HG02973 (cell line): Measurements from ENCODE around the gene MPHOSPH9.

Source experiments
- ATAC-seq: cut with Tn5 transposase; IDR thresholded peaks from one replicate; pipeline ENCODE4 v1.9.1; 2021; ENCODE audit warnings: moderate library complexity; ENCODE audit not compliant: unreplicated experiment

The MPHOSPH9 gene

GRCh38 chr12:123150744-123151456 is 82.0 kb downstream of the MPHOSPH9 start, which contains the start of gene PITPNM2:
Gene PITPNM2, minus strand, starts transcription at chr12:123151090. Its CDS starts 116,500 bp downstream, at chr12:123034590.
- peak; percentile 57 for ATAC-seq

DNA sequence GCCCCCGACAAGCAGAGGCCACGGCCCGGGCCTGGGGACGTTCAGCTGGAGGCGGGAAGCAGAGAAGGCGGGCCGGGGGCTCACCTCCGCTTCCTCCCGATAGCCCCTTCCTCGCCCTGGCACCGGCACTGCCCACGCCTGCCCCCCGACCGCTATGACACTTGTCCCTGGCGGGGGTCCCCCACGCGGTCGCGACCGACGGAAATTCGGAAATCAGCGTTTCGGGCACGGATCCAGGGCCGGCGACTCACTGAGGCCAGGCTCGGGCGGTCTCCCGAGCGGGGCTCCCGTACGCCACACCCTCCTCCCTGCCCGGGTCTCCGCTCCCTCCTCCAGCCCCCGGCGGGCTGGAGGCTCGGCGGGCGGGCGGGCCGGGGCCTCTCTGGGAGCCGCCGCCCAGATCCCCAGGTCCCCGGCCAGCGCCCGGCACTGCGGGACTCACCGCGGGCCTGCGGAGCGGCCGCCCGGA is 82.6 kb downstream of the MPHOSPH9 start:
- no peak for ATAC-seq

DNA sequence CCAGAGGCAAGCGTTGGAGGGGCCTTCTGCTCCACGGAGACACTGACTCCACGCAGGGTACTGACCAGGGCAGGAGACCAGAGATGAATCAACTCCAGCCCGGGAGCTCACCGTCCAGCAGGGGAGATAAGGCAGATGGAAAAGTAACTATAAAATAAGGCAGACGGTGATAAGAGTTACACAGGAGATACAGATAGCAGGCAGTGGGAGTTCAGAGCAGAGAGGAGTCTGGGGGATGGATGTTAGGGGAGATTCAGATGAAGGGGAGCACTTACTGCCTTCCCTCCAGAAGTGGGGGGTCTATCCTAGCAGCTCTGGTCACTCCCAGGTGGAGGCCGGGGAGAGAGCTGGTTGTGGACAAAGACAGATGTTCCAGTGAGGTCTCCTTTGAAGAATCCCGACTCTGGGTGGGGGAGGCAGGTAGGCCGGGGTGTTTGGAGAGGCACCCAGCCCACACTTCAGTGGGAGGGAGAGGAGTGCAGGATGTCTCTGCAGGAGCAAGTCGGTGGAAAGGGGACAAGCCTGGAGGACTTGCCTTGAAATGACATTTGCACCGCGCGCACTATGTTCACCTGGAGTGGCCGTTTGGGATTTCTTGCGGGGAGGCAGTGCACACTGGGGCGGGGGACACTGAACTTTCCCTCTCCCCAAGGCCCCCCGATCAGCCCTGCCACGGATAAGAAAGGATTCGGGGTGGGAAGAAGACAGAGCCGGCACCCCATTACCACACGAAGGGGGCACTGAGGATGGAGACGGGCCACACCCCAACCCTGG is 83.3 kb downstream of the MPHOSPH9 start:
- ATAC-seq: no peak

GRCh38 chr12:123149088-123149487 is 83.9 kb downstream of the MPHOSPH9 start:
- ATAC-seq: no peak

DNA sequence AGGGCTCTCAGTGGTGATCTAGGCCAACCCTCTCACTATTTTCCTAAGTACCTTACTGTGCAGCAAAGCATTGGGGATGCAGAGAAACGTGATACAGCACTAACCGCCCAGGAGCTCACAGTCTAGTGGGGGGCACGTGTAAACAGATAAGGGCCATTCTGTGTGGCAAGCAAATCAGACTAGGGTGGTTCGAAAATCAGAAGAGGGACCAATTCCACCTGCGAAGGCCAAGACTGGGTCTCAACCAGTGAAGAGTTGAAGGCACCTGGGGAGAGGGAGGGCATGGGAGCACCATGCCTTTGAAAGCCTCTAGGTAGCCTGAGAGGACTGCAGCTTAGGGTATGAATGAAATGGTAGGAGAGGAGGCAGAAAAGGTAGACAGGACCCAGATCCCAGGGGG is 84.3 kb downstream of the MPHOSPH9 start:
- ATAC-seq: no peak

GRCh38 chr12:123148223-123148622 is 84.7 kb downstream of the MPHOSPH9 start:
- no peak for ATAC-seq

DNA sequence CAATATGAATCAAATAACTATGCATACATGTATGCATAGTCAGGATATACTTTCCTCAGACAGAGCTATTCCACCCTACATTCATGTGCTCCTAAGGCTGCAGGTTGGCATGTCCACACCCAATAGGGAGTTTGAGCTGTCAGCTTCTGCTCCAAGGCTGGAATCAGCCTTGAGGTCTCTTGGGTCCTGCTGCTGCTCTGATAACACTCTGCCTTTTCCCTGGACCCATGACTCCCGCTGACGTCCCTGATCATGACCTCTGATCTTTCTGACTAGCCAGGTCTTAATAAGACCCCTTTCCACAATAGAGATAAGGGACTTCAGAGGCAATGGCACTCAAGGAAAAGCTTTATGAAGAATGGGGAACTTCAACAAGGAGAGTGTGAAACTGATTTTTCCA is 87.7 kb downstream of the MPHOSPH9 start:
- no peak for ATAC-seq

- no peak for ATAC-seq
Observed at GRCh38 chr12:123143736-123144461, 89.0 kb downstream of the MPHOSPH9 start.

GRCh38 chr12:123142921-123143735 is 89.8 kb downstream of the MPHOSPH9 start:
- no peak for ATAC-seq

DNA sequence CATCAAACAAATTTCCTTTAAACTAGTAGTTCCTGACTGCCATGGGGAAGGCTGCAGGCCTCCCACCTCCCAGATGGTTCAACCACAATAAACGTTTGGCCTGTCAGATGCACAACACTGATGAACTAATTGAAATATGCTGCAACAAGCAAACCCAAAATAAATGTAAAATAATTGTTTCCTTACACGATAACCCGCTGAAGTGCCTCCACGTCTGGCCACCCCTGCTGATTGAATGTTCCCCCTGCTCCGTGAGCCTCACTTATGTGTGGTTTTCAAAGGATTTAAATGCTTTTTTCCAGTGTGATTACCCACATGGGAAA is 90.5 kb downstream of the MPHOSPH9 start:
- no peak for ATAC-seq

- ATAC-seq: no peak
Observed at GRCh38 chr12:123141615-123142517, 91.1 kb downstream of the MPHOSPH9 start.

DNA sequence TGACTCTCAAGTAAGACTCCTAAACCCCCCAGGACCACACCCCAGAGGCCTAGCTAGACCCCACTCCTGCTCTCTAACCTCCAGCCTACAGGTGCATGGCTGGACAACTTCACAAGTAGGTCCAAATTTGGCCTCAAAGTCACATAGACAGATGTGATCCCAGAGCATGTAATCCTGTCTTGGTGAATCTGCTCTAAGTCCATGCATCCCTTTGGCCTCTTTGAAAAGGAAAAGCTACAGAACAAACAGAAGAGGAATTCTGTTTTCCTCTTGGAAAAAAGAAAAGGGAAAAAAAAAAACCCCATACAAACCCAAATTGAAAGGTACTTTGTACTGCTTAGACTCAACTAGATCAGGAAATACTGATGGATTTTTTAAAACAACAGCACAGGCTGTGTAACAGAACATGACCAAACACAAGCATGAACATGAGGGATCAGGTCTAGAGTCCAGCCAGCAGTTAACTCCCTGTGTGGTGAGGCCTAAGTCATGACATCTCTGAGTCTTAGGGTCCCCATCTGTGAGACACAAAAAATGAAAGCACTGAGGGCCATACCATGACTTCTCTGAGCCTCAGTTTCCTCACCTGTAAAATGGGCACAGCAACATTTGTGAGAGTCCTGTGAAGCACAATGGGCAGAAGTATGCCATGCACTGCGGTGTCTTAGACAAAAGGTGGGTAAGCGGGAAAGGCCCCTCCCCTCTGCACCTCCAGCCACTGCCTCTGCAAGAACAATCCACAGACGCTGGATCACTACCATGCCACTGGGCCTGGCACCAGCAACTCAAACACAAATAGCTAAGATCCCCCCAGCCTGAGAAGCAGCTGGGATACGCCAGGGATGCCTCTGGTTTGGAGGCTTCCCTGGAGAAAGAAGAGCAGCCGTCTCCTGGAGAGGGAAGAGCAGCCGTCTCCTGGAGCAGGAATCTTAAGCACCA is 92.0 kb downstream of the MPHOSPH9 start:
- no peak for ATAC-seq

DNA sequence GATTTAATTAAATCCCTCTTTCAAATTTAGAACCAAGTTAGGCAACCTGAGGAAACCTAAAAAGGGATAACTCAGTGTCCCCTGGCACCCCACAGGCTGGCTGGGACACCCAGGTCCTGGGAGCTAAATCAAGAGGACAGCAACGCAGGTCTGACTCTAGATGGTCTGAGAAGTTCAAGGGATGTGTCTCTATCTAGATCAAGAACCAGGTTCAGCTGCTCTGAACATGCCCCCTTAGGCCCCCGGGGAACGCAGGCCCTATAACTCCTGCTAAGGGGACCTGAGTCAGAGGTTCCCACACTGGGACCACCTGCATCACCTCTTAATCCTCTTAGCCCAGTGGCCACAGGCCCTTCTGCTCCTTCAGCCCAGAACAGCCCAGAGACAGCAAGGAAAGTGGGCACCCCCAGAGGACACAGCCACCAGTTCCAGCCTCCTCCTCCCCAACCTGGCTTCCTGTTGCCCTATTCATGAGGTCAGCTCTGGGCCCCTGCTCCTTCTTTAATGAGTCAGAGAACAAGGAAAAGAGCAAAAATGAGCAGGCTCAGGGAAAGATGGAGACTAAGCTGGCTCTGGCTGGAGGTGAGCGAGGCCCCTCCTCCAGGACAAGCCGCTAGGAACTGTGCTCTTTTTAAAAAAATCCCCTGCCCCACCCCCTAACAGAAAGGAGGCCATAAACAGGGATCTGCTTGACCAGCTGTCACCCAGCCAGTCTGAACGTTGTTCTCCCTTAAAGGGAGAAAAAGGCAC is 92.8 kb downstream of the MPHOSPH9 start:
- ATAC-seq: no peak

DNA sequence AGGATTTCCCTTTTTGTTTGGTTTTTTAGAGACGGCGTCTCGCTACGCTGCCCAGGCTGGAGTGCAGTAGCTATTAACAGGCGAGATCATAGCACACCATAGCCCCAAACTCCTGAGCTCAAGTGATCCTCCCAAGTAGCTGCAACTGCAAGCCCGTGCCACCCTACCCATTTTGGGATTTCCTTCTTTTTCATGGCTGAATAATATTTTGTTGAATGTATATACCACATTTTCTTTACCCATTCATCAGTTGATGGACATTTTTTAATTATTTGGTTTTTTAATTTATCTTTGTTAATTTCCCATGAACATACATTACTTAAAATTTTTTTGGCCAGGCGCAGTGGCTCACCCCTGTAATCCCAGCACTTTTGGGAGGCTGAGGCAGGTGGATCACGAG is 97.3 kb downstream of the MPHOSPH9 start:
- no peak for ATAC-seq

- no peak for ATAC-seq
Observed at GRCh38 chr12:123134826-123135225, 98.1 kb downstream of the MPHOSPH9 start.

GRCh38 chr12:123134271-123134671 is 98.7 kb downstream of the MPHOSPH9 start:
- ATAC-seq: no peak

DNA sequence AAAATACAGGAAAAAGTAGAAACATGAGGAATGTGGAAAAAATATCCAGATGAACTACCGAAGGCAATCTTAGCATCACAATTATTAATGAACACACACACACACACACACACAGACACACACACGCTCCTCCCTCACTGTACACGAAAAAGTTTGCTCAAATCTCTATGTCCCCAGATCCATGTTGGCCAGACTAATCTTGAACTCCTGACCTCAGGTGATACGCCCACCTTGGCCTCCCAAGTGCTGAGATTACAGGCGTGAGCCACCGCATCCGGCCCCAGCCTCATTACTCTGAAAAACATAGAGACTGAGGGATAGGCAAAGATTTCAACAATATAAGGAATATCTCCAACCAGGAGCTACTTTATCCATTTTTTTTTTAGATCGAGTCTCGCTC is 99.2 kb downstream of the MPHOSPH9 start:
- no peak for ATAC-seq
